Uterus (tissue), 4 donors: ENCODE results near the gene WASHC3. TPM values are rescaled to one million over a fixed set of nuclear protein-coding genes. Genes with fewer than 3 reads are reported as not detected.
A peak's percentile ranks its signal among the peaks of the same experiment; 100 is the strongest.

Source experiments
- DNase-seq, 2 donors: peaks; one replicate each; pipeline ENCODE4 v3.0.0-alpha.2; 2019 to 2020
- H3K27ac ChIP-seq, 2 donors: fragments of 200-600 bp; sonication (generic); 1 replicate in 1 of 2; 2 replicates in 1 of 2; pipeline ENCODE4 v1.5.1; 2016 to 2018
- H3K27me3 ChIP-seq, 2 donors: fragments of 200-600 bp; sonication (generic); one replicate each; pipeline ENCODE4 v1.5.1; 2018 to 2019; ENCODE audit warnings: control low read depth in 1 of 2
- H3K36me3 ChIP-seq, 2 donors: fragments of 200-600 bp; sonication (generic); one replicate each; pipeline ENCODE4 v1.5.1; 2019; ENCODE audit warnings: control low read depth in 1 of 2
- H3K4me1 ChIP-seq, 2 donors: fragments of 200-600 bp; sonication (generic); one replicate each; pipeline ENCODE4 v1.5.1; 2018 to 2019; ENCODE audit warnings: control low read depth in 1 of 2
- H3K4me3 ChIP-seq, 2 donors: fragments of 200-600 bp; sonication (generic); 1 replicate in 1 of 2; 2 replicates in 1 of 2; pipeline ENCODE4 v1.5.1; 2018 to 2019; ENCODE audit warnings: mild to moderate bottlenecking in 1 of 2
- H3K9me3 ChIP-seq, 2 donors: fragments of 200-600 bp; sonication (generic); one replicate each; pipeline ENCODE4 v1.5.1; 2019; ENCODE audit warnings: control low read depth in 1 of 2
- POLR2A ChIP-seq, 2 donors: fragments of 450-650 bp; IDR thresholded peaks; one replicate each; pipeline ENCODE4 v1.6.1; 2016; ENCODE audit warnings: antibody characterized with exemption in 2 of 2, mild to moderate bottlenecking in 1 of 2, moderate library complexity in 1 of 2
- intact Hi-C: fragments of 100-400 bp; cut with DNase I; formaldehyde crosslinking; loops from one replicate; pipeline ENCODE4 v1.15.1; 2023; ENCODE audit warnings: low total_unique reads
- total RNA-seq, 4 donors: library from RNA; depleted of rRNA in 3 of 4; stranded (reverse); fragments of >200 nt in 3 of 4; gene quantifications; one replicate each; pipeline versions ENCODE4 v1.1.0 to v1.2.4, GENCODE V29; 2014 to 2023
- TF ChIP-seq, protein P1 (sequence below), 4 experiments: fragments of 200-600 bp in 2 of 4; fragments of 450-650 bp in 2 of 4; sonication (generic) in 2 of 4; IDR thresholded peaks; one replicate each; pipeline ENCODE4 v1.5.1; 2016 to 2019; ENCODE audit warnings: antibody characterized with exemption in 4 of 4, mild to moderate bottlenecking in 2 of 4, moderate library complexity in 1 of 4
- donor health status: DM: yes; HTN: yes; CAD: no.

The WASHC3 gene
- total RNA-seq, 4 donors from 2014 or later = 36.5 to 59.9 (median 49.3) TPM

DNA sequence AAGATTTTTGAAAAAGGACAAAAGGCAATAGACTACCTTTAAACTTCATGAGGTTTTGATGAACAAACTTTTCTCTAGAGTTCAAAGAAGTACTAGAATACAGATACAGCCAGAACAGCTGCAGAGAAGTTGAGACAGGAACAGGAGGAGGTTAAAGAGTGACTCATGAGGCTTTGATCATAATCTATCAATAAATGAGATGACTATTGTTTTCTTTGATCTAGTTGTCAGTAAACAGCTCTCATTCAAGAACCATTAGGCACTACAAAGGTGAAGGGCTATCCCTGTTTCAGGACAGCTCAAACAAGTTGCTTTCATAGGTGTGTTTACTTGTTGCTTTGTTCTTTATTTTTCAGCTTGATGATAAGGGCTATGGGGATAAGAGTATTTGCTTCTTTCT is 2.4 kb downstream of the WASHC3 start:
- TF ChIP-seq POLR2A (IDR thresholded peaks at IDR 0.05) = no peak
- Histone ChIP-seq H3K4me1 (no peaks in the 10 kb centered on the region), H3K27me3 (no peaks in the 10 kb centered on the region), H3K36me3 (no peaks in the 10 kb centered on the region), H3K9me3 (no peaks in the 10 kb centered on the region), H3K27ac (no peak overlapping the region), H3K4me3 (no peak overlapping the region)
- no peak for DNase-seq
- intact Hi-C loops = no loop called here

DNA sequence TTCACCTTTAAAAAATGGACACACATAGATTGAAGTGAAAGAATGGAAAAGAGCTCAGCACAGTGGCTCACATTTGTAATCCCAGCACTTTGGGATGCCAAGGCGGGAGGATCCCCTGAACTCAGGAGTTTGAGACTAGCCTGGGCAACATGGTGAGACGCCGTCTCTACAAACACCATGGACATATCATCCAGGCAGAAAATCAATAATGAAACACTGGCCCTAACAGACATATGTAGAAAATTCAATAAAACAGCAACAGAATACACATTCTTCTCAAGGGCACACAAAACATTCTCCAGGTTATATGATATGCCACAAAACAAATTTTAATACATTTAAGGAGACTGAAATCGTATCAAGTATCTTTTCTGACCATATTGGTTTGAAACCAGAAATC is 7.4 kb downstream of the WASHC3 start:
- DNase-seq = no peak
- Histone ChIP-seq H3K27ac (no peak overlapping the region), H3K27me3 (no peaks in the 10 kb centered on the region), H3K4me1 (no peaks in the 10 kb centered on the region), H3K4me3 (no peak overlapping the region), H3K9me3 (no peaks in the 10 kb centered on the region), H3K36me3 (no peaks in the 10 kb centered on the region)
- intact Hi-C loops = no loop called here
- TF ChIP-seq, protein P1, sequence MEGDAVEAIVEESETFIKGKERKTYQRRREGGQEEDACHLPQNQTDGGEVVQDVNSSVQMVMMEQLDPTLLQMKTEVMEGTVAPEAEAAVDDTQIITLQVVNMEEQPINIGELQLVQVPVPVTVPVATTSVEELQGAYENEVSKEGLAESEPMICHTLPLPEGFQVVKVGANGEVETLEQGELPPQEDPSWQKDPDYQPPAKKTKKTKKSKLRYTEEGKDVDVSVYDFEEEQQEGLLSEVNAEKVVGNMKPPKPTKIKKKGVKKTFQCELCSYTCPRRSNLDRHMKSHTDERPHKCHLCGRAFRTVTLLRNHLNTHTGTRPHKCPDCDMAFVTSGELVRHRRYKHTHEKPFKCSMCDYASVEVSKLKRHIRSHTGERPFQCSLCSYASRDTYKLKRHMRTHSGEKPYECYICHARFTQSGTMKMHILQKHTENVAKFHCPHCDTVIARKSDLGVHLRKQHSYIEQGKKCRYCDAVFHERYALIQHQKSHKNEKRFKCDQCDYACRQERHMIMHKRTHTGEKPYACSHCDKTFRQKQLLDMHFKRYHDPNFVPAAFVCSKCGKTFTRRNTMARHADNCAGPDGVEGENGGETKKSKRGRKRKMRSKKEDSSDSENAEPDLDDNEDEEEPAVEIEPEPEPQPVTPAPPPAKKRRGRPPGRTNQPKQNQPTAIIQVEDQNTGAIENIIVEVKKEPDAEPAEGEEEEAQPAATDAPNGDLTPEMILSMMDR (IDR thresholded peaks at IDR 0.05) = no peak
- no peak for TF ChIP-seq POLR2A (IDR thresholded peaks at IDR 0.05)

DNA sequence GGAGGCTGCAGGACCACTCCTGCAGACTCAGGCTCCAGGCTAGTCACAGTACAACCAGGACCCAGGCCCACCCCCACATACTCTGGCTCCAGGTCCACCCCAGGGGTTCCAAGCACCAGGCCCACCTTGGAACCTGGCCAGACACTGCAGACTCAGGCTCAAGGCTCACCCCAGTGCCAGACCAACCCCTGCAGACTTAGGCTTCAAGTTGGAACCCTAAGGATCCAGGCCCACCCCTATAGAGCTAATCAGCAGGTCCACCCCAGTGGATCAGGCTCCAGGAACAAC is 8.8 kb downstream of the WASHC3 start:
- Histone ChIP-seq H3K9me3 (no peaks in the 10 kb centered on the region), H3K4me3 (no peak overlapping the region), H3K36me3 (no peaks in the 10 kb centered on the region), H3K27ac (no peak overlapping the region), H3K27me3 (no peaks in the 10 kb centered on the region), H3K4me1 (no peaks in the 10 kb centered on the region)
- TF ChIP-seq, protein P1 (IDR thresholded peaks at IDR 0.05) = no peak
- no peak for TF ChIP-seq POLR2A (IDR thresholded peaks at IDR 0.05)
- intact Hi-C loops = no loop called here
- peak in 1 of 2 donors; percentile 20 for DNase-seq

DNA sequence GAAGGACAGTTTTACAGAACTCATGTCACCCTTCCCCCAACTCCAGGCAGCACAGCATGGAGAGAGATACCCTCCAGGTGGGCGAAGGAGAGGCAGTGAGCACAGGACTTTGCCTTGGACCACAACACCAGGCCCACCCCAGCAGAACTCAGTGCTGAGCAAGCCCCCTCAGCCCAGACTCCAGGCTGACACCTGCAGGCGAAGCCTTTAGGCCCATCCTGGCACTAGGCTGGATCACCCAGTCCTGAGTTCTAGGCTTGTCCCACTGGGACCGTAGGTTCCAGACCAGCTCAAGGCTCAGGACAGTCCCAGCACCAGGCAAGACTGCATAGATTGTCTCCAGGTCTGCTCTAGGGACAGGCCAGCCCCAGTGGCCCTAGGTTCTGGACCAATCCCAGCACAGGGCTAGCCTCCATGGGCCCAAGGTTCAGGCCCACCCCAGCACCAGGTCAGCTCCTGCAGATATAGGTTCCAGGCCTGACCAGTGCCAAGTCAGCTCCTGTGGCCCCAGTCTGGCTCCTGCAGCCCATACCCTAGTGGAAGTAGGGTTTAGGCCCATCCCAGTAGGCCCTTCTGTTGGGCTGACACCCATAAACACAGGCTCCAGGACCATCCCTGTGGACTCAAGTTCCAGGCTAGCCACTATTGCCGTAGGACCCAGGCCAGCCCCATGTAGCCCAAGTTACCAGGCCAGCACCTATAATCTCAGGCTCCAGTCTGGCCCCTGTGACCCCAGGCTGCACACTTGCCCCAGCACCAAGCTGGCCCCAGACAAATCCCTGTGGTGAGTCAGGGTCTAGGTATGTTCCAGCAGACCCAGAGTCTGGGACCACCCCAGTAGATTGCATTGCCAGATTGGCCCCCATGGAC is 9.4 kb downstream of the WASHC3 start:
- H3K36me3 ChIP-seq = no peaks in the 10 kb centered on the region
- intact Hi-C loops = no loop called here
- H3K27me3 ChIP-seq = no peaks in the 10 kb centered on the region
- no peak for DNase-seq
- H3K4me1 ChIP-seq = no peaks in the 10 kb centered on the region
- no peak overlapping the region for H3K27ac ChIP-seq
- H3K9me3 ChIP-seq = no peaks in the 10 kb centered on the region
- H3K4me3 ChIP-seq = no peak overlapping the region
- TF ChIP-seq, protein P1 (IDR thresholded peaks at IDR 0.05) = no peak
- TF ChIP-seq POLR2A (IDR thresholded peaks at IDR 0.05) = no peak

DNA sequence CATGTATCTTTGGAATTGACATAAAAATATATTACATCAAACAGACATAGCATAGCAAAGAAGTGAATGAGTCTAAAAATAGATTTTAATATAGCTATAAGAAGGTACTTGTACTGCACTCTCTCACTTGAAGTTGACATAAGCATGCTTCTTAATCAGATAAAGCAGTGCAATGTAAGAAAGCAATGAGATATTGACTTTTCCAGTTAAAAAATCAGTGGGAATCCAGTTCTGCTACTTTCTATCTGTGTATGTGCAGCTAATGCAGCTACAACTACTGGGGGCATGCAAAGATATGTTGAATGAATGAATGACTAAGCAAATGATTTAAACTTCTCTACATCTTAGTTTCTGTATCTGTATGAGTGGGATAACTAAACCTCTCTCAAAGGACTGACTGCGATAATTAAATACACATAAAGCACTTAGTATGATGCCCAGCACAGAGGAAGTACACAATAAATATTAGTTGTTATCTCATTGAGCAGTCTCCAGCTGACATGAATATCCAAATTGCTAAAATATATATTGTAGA is 10.3 kb downstream of the WASHC3 start:
- H3K36me3 ChIP-seq = no peaks in the 10 kb centered on the region
- no peaks in the 10 kb centered on the region for H3K27me3 ChIP-seq
- no peaks in the 10 kb centered on the region for H3K9me3 ChIP-seq
- H3K4me1 ChIP-seq = no peaks in the 10 kb centered on the region
- DNase-seq = no peak
- H3K4me3 ChIP-seq = no peak overlapping the region
- intact Hi-C loops = no loop called here
- no peak overlapping the region for H3K27ac ChIP-seq
- no peak for TF ChIP-seq POLR2A (IDR thresholded peaks at IDR 0.05)
- TF ChIP-seq, protein P1 (IDR thresholded peaks at IDR 0.05) = no peak
